H9 (cell line): ENCODE measurements around the gene CYP4F2. TPM values are rescaled to one million over a fixed set of nuclear protein-coding genes. Genes with fewer than 3 reads are reported as not detected.

Experiments used
- DNase-seq: peaks from one replicate; pipeline ENCODE4 v3.0.0-alpha.2; 2017
- H2AFZ ChIP-seq: one replicate; pipeline ENCODE4 v1.6.1; 2013; ENCODE audit warnings: mild to moderate bottlenecking, low read length, control low read depth, moderate library complexity
- H2AK5ac ChIP-seq: 2 replicates; pipeline ENCODE4 v1.6.1; 2013; ENCODE audit warnings: low read length, control low read depth, mixed read lengths; ENCODE audit not compliant: insufficient read length
- H2BK120ac ChIP-seq: one replicate; pipeline ENCODE4 v1.6.1; 2013; ENCODE audit warnings: low read depth, mild to moderate bottlenecking, low read length, control low read depth, inconsistent platforms; ENCODE audit not compliant: poor library complexity, severe bottlenecking
- H2BK12ac ChIP-seq: 2 replicates; pipeline ENCODE4 v1.6.1; 2013; ENCODE audit warnings: low read length, control low read depth, mixed read lengths, low read depth; ENCODE audit not compliant: insufficient read length
- H2BK15ac ChIP-seq: 2 replicates; pipeline ENCODE4 v1.6.1; 2013; ENCODE audit warnings: low read depth, low read length, control low read depth
- H2BK20ac ChIP-seq: one replicate; pipeline ENCODE4 v1.6.1; 2013; ENCODE audit warnings: low read depth, mild to moderate bottlenecking, low read length, control low read depth, inconsistent platforms; ENCODE audit not compliant: poor library complexity, severe bottlenecking
- H2BK5ac ChIP-seq: 2 replicates; pipeline ENCODE4 v1.6.1; 2013; ENCODE audit warnings: low read length, control low read depth, mixed read lengths; ENCODE audit not compliant: insufficient read length
- H3K14ac ChIP-seq: 2 replicates; pipeline ENCODE4 v1.6.1; 2013; ENCODE audit warnings: low read length, control low read depth; ENCODE audit not compliant: insufficient read depth
- H3K18ac ChIP-seq: 2 replicates; pipeline ENCODE4 v1.6.1; 2013; ENCODE audit warnings: low read depth, mild to moderate bottlenecking, mixed read lengths, low read length, control low read depth; ENCODE audit not compliant: insufficient read length
- H3K23ac ChIP-seq: 2 replicates; pipeline ENCODE4 v1.6.1; 2013; ENCODE audit warnings: low read length, control low read depth, mixed read lengths, low read depth; ENCODE audit not compliant: insufficient read length
- H3K23me2 ChIP-seq: 2 replicates; pipeline ENCODE4 v1.6.1; 2013; ENCODE audit warnings: low read depth, mild to moderate bottlenecking, mixed read lengths, low read length, control low read depth; ENCODE audit not compliant: insufficient read length, poor library complexity, severe bottlenecking
- H3K27ac ChIP-seq: 2 replicates; pipeline ENCODE4 v1.5.1; 2013; ENCODE audit warnings: low read length, control low read depth, mixed read lengths, low read depth; ENCODE audit not compliant: insufficient read length
- H3K27me3 ChIP-seq: 2 replicates; pipeline ENCODE4 v1.6.1; 2013; ENCODE audit warnings: low read length, control low read depth, inconsistent platforms; ENCODE audit not compliant: insufficient read depth
- H3K4ac ChIP-seq: 2 replicates; pipeline ENCODE4 v1.6.1; 2013; ENCODE audit warnings: low read depth, mild to moderate bottlenecking, control low read depth, inconsistent platforms, low read length, moderate library complexity
- H3K4me1 ChIP-seq: 2 replicates; pipeline ENCODE4 v1.6.1; 2013; ENCODE audit warnings: low read length, control low read depth, inconsistent platforms; ENCODE audit not compliant: insufficient read depth
- H3K4me2 ChIP-seq: 2 replicates; pipeline ENCODE4 v1.6.1; 2013; ENCODE audit warnings: low read length, control low read depth, mixed read lengths; ENCODE audit not compliant: insufficient read length, insufficient read depth
- H3K56ac ChIP-seq: 2 replicates; pipeline ENCODE4 v1.6.1; 2013; ENCODE audit warnings: low read depth, mild to moderate bottlenecking, mixed read lengths, low read length, control low read depth; ENCODE audit not compliant: insufficient read length
- H3K79me1 ChIP-seq: 2 replicates; pipeline ENCODE4 v1.6.1; 2013; ENCODE audit warnings: low read depth, mild to moderate bottlenecking, moderate library complexity, low read length, control low read depth, inconsistent platforms; ENCODE audit not compliant: insufficient read depth, poor library complexity, severe bottlenecking
- H3K79me2 ChIP-seq: 2 replicates; pipeline ENCODE4 v1.6.1; 2013; ENCODE audit warnings: low read length, control low read depth, inconsistent platforms; ENCODE audit not compliant: insufficient read depth
- H3K9ac ChIP-seq: 2 replicates; pipeline ENCODE4 v1.6.1; 2013; ENCODE audit warnings: low read length, control low read depth, mixed read lengths; ENCODE audit not compliant: insufficient read length; ENCODE audit errors: extremely low read depth
- H3K9me3 ChIP-seq: one replicate; pipeline ENCODE4 v1.6.1; 2013; ENCODE audit warnings: low read depth, low read length, inconsistent platforms; ENCODE audit not compliant: control insufficient read depth
- H3T11ph ChIP-seq: one replicate; pipeline ENCODE4 v1.6.1; 2013; ENCODE audit warnings: mild to moderate bottlenecking, low read length, control low read depth, inconsistent platforms
- H4K20me1 ChIP-seq: one replicate; pipeline ENCODE4 v1.6.1; 2013; ENCODE audit not compliant: control insufficient read depth, insufficient read length, insufficient read depth
- H4K5ac ChIP-seq: 2 replicates; pipeline ENCODE4 v1.6.1; 2013; ENCODE audit warnings: low read depth, mild to moderate bottlenecking, mixed read lengths, low read length, control low read depth; ENCODE audit not compliant: insufficient read length
- H4K8ac ChIP-seq: replicated peaks from 2 replicates; pipeline ENCODE4 v1.6.1; 2013; ENCODE audit warnings: low read length, control low read depth, mixed read lengths, low read depth; ENCODE audit not compliant: insufficient read length
- H4K91ac ChIP-seq: 2 replicates; pipeline ENCODE4 v1.6.1; 2013; ENCODE audit warnings: low read depth, mild to moderate bottlenecking, moderate library complexity, mixed read lengths, low read length, control low read depth; ENCODE audit not compliant: insufficient read length
- H3K27ac Mint-ChIP-seq, 3 experiments: 2 replicates in 2 of 3; 3 replicates in 1 of 3; pipeline ENCODE4 v1.8.0; 2020 to 2021; ENCODE audit warnings: mixed read lengths in 3 of 3, mild to moderate bottlenecking in 1 of 3, moderate library complexity in 1 of 3
- H3K27me3 Mint-ChIP-seq: 2 replicates; pipeline ENCODE4 v1.8.0; 2021; ENCODE audit warnings: low read depth, mild to moderate bottlenecking, moderate library complexity, mixed read lengths
- H3K36me3 Mint-ChIP-seq, 3 experiments: 2 replicates in 2 of 3; 3 replicates in 1 of 3; pipeline ENCODE4 v1.8.0; 2020 to 2021; ENCODE audit warnings: low read depth in 3 of 3, mixed read lengths in 3 of 3; ENCODE audit not compliant: insufficient read depth in 1 of 3
- H3K4me1 Mint-ChIP-seq, 2 experiments: 2 replicates each; pipeline ENCODE4 v1.8.0; 2020; ENCODE audit warnings: mixed read lengths in 2 of 2
- H3K4me3 Mint-ChIP-seq, 2 experiments: 2 replicates in 1 of 2; 3 replicates in 1 of 2; pipeline ENCODE4 v1.8.0; 2020 to 2021; ENCODE audit warnings: mild to moderate bottlenecking in 2 of 2, mixed read lengths in 2 of 2, moderate library complexity in 1 of 2
- H3K9me3 Mint-ChIP-seq, 2 experiments: 2 replicates in 1 of 2; 3 replicates in 1 of 2; pipeline ENCODE4 v1.8.0; 2020; ENCODE audit warnings: mild to moderate bottlenecking in 2 of 2, mixed read lengths in 2 of 2, moderate library complexity in 1 of 2
- CTCF ChIP-seq: fragments of 200-600 bp; sonication (generic); conservative IDR thresholded peaks from 3 replicates; pipeline ENCODE4 v1.8.0; 2021; ENCODE audit warnings: antibody characterized with exemption, mild to moderate bottlenecking
- WGBS: extraction: QIAGEN DNeasy Blood & Tissue Kit; methylation state at CpG from one replicate; pipeline ENCODE4 v1.1.7; 2013; ENCODE audit warnings: missing lambda C conversion rate, low lambda C conversion rate, mixed read lengths; ENCODE audit not compliant: insufficient read length; ENCODE audit errors: extremely low coverage; 5-methylcytosine and 5-hydroxymethylcytosine counted together
- total RNA-seq: library from RNA; stranded (reverse); gene quantifications from 2 replicates; pipeline ENCODE4 v1.2.1, GENCODE V29; 2021

The CYP4F2 gene
- total RNA-seq, 1 experiment from 2014 or later = not detected

GRCh38 chr19:15841875-15842569 is 55.9 kb downstream of the CYP4F2 start:
- Histone ChIP-seq H3K9ac (no peak overlapping the region), H2BK15ac (no peak overlapping the region), H2BK5ac (no peak overlapping the region), H3T11ph (no peak overlapping the region), H2AFZ (no peak overlapping the region), H4K20me1 (no peaks in the 10 kb centered on the region), H4K5ac (no peak overlapping the region), H3K14ac (no peak overlapping the region), H3K79me1 (no peaks in the 10 kb centered on the region), H3K4me1 (no peaks in the 10 kb centered on the region), H3K27ac (no peak overlapping the region), H2BK120ac (no peak overlapping the region), H3K56ac (no peak overlapping the region), H3K18ac (no peak overlapping the region), H2BK12ac (no peak overlapping the region), H3K79me2 (no peaks in the 10 kb centered on the region), H2BK20ac (no peak overlapping the region), H3K9me3 (peaks cover 80% of the 10 kb centered on the region), H3K27me3 (no peaks in the 10 kb centered on the region), H3K4ac (no peak overlapping the region), H3K23ac (no peak overlapping the region), H2AK5ac (no peak overlapping the region), H4K8ac (no peak overlapping the region), H3K4me2 (no peak overlapping the region), H4K91ac (no peak overlapping the region), H3K23me2 (no peaks in the 10 kb centered on the region)
- no CpG with 5 or more reads among the region's 11 CpGs for WGBS
- no peak for DNase-seq
- no peaks in the 10 kb centered on the region for H3K4me1 Mint-ChIP-seq
- H3K4me3 Mint-ChIP-seq = no peak overlapping the region
- no peak for TF ChIP-seq CTCF
- peaks cover 4% of the 10 kb centered on the region for H3K27me3 Mint-ChIP-seq
- H3K27ac Mint-ChIP-seq = no peak overlapping the region
- H3K36me3 Mint-ChIP-seq = peaks cover 11 to 43% (median 21%) of the 10 kb centered on the region in 3 experiments
- H3K9me3 Mint-ChIP-seq = peaks cover 86 to 90% of the 10 kb centered on the region in 2 experiments
